LNCaP clone FGC (cell line): Measurements from ENCODE around the gene GPR180.

Experiments
- DNase-seq: peaks from one replicate; pipeline ENCODE4 v3.0.0-alpha.2; 2011; ENCODE audit warnings: low read depth
- H3K4me3 ChIP-seq: 2 replicates; pipeline ENCODE4 v1.5.1; 2011; ENCODE audit warnings: mild to moderate bottlenecking, low read depth, low read length, control low read depth
- CTCF ChIP-seq: IDR thresholded peaks from 2 replicates; pipeline ENCODE4 v1.5.1; 2012; ENCODE audit warnings: mild to moderate bottlenecking; ENCODE audit not compliant: control insufficient read depth, insufficient read depth; ENCODE audit errors: extremely low read depth

Gene GPR180

GRCh38 chr13:94590744-94591143, 10.9 kb upstream of the GPR180 start:
- no peak for DNase-seq
- no peak overlapping the region for H3K4me3 ChIP-seq
- no peak for TF ChIP-seq CTCF

DNA sequence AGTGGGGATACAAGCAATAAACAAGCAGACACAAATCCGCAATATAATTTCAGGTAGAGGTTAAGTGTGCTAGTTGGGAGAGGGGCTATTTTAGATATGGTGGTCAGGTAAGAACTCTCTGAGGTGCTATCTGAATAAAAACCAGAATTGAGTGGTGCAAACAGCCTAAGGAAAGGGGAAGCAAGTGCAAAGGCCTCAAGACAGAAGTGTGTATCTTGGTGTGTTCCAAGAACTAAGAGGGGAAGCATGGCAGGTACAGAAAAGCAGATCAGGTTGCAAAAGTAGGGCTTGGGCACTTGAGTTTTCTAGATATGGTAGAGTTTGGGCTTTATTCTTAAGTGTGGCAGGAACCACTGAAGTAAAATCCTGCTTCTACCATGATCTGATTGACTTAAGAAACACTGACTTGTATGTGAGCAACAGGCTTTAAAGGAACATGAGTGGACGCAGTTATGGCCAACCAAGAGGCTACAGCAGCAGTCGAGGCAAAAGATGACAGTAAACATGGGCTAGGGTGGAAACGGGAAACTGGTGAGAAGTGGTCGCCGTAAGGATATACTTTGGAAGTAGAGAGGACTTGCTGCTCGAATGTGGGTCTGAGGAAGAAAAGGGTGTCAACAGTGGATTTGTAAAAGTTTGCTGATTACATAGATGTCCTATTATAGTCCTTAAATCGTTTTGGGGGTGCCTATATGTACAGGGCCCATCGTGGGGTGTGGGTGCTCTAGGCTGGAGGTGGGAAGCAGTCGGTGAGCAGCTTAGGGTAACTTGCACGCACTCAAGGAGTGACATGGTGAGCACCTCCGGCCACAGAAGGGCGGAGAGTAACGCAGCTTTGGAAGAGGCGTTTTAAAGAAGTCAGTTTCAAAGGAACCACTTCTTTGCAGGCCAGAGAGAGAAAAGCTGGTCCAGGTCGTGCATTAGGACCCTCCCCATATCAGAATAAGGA, 6.4 kb upstream of the GPR180 start:
- TF ChIP-seq CTCF = no peak
- peak overlapping the region; percentile 66 for H3K4me3 ChIP-seq
- DNase-seq = no peak

GRCh38 chr13:94595950-94596574, 5.6 kb upstream of the GPR180 start, which contains the start of gene TGDS:
Gene TGDS, minus strand, starts transcription at chr13:94596152. Its CDS starts 16 bp downstream, at chr13:94596136.
- DNase-seq = peak; percentile 83
- TF ChIP-seq CTCF = no peak
- peak within 1 kb of the TSS; percentile 66 for H3K4me3 ChIP-seq

GRCh38 chr13:94596575-94596971, 5.1 kb upstream of the GPR180 start:
- no peak for DNase-seq
- peak overlapping the region; percentile 66 for H3K4me3 ChIP-seq

DNA sequence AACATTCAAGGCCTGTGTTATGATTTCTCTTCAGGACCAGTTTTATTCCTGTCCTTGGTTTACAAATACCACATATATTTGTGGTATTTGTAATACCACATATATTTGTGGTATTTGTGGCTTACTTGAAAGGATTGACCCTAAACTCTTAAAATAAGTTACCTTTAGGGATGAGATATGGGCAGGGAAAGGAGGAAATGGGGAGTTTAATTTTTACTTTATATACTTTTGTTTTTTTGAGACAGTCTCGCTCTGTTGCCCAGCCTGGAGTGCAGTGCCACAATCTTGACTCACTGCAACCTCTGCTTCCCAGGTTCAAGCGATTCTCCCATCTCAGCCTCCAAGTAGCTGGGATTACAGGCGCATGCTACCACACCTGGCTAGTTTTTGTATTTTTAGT, 3.4 kb upstream of the GPR180 start:
- no peak for DNase-seq
- TF ChIP-seq CTCF = no peak
- no peak overlapping the region for H3K4me3 ChIP-seq

More at GRCh38 chr13:94596575-94596971, 5.1 kb upstream of the GPR180 start:
- TF ChIP-seq CTCF = no peak

GRCh38 chr13:94599877-94600276, 1.8 kb upstream of the GPR180 start:
- no peak for DNase-seq
- TF ChIP-seq CTCF = no peak
- H3K4me3 ChIP-seq = no peak overlapping the region
